ENCODE results near the gene HS2ST1.

HS2ST1 gene

GRCh38 chr1:87117761-87118368 lies 203.4 kb downstream of the HS2ST1 start:
- DNase-seq: peak; percentile 49

- no peak for DNase-seq
Observed at GRCh38 chr1:87119541-87120140, 205.2 kb downstream of the HS2ST1 start.

- DNase-seq: no peak
Observed at GRCh38 chr1:87120779-87121178, 206.3 kb downstream of the HS2ST1 start.

- no peak for DNase-seq
Observed at GRCh38 chr1:87121711-87122163, 207.3 kb downstream of the HS2ST1 start.

- no peak for DNase-seq
Observed at GRCh38 chr1:87122243-87122642, 207.8 kb downstream of the HS2ST1 start.

- no peak for DNase-seq
Observed at GRCh38 chr1:87123610-87124009, 209.2 kb downstream of the HS2ST1 start.

- no peak for DNase-seq
Observed at GRCh38 chr1:87126886-87127505, 212.6 kb downstream of the HS2ST1 start.

- DNase-seq: no peak
Observed at GRCh38 chr1:87127581-87127980, 213.1 kb downstream of the HS2ST1 start.

- no peak for DNase-seq
Observed at GRCh38 chr1:87129038-87129437, 214.6 kb downstream of the HS2ST1 start.

- DNase-seq: no peak
Observed at GRCh38 chr1:87129606-87130005, 215.2 kb downstream of the HS2ST1 start.

GRCh38 chr1:87130438-87130837 lies 216.0 kb downstream of the HS2ST1 start:
- no peak for DNase-seq

- DNase-seq: peak; percentile 77
Observed at GRCh38 chr1:87131809-87132283, 217.4 kb downstream of the HS2ST1 start.

GRCh38 chr1:87132284-87132870 lies 217.9 kb downstream of the HS2ST1 start:
- no peak for DNase-seq

GRCh38 chr1:87134061-87134460 lies 219.6 kb downstream of the HS2ST1 start:
- no peak for DNase-seq

GRCh38 chr1:87134625-87135328 lies 220.3 kb downstream of the HS2ST1 start:
- no peak for DNase-seq

GRCh38 chr1:87135329-87135712 lies 220.9 kb downstream of the HS2ST1 start:
- no peak for DNase-seq

- no peak for DNase-seq
Observed at GRCh38 chr1:87136607-87137341, 222.3 kb downstream of the HS2ST1 start.

GRCh38 chr1:87137342-87137739 lies 222.9 kb downstream of the HS2ST1 start:
- DNase-seq: no peak

GRCh38 chr1:87140831-87141540 lies 226.6 kb downstream of the HS2ST1 start:
- peak; percentile 54 for DNase-seq

GRCh38 chr1:87141556-87141955 lies 227.1 kb downstream of the HS2ST1 start:
- DNase-seq: no peak

GRCh38 chr1:87143413-87144135 lies 229.1 kb downstream of the HS2ST1 start:
- no peak for DNase-seq
